Ovary (tissue), 9 donors: ENCODE results near the gene PRR22. TPM values are rescaled to one million over a fixed set of nuclear protein-coding genes. Genes with fewer than 3 reads are reported as not detected.

Source experiments
- DNase-seq, 5 donors: peaks; one replicate each; pipeline ENCODE4 v3.0.0-alpha.2; 2019 to 2020
- H3K27ac ChIP-seq, 2 donors: fragments of 200-600 bp; one replicate each; pipeline versions ENCODE4 v1.5.1 to v1.8.0; 2019 to 2022
- H3K27me3 ChIP-seq: fragments of 200-600 bp; one replicate; pipeline ENCODE4 v1.8.0; 2022
- H3K36me3 ChIP-seq: fragments of 200-600 bp; sonication (generic); one replicate; pipeline ENCODE4 v1.5.1; 2019
- H3K4me1 ChIP-seq: one replicate; pipeline ENCODE4 v1.8.1; 2013; ENCODE audit warnings: mild to moderate bottlenecking, moderate library complexity; ENCODE audit not compliant: insufficient read depth
- H3K4me3 ChIP-seq: fragments of 200-600 bp; sonication (generic); one replicate; pipeline ENCODE4 v1.5.1; 2017
- H3K9me3 ChIP-seq, 2 donors: fragments of 200-600 bp in 1 of 2; sonication (generic) in 1 of 2; one replicate each; pipeline versions ENCODE4 v1.5.1 to v1.8.1; 2013 to 2019; ENCODE audit warnings: mild to moderate bottlenecking in 1 of 2, moderate library complexity in 1 of 2
- CTCF ChIP-seq, 3 donors: fragments of 450-650 bp in 2 of 3; fragments of 200-600 bp in 1 of 3; IDR thresholded peaks; one replicate each; pipeline versions ENCODE4 v1.5.1 to v1.8.0; 2016 to 2022; ENCODE audit warnings: antibody characterized with exemption in 3 of 3, mild to moderate bottlenecking in 1 of 3
- EP300 ChIP-seq: sonication (generic); formaldehyde crosslinking; IDR thresholded peaks from one replicate; pipeline ENCODE4 v1.6.1; 2017; ENCODE audit warnings: antibody characterized with exemption
- POLR2A ChIP-seq: fragments of 450-650 bp; IDR thresholded peaks from one replicate; pipeline ENCODE4 v1.6.1; 2017; ENCODE audit warnings: antibody characterized with exemption, mild to moderate bottlenecking, moderate library complexity
- WGBS, 3 donors: extraction: QIAGEN DNeasy Blood & Tissue Kit in 1 of 3; methylation state at CpG; one replicate each; pipeline versions ENCODE4 v1.1.5 to v1.1.7; 2013 to 2017; 5-methylcytosine and 5-hydroxymethylcytosine counted together
- intact Hi-C, 4 donors: fragments of 100-400 bp; cut with DNase I; formaldehyde crosslinking; loops; one replicate each; pipeline versions ENCODE4 v1.11.0 to v1.15.1; 2022 to 2023
- polyA plus RNA-seq, 2 donors: library from polyadenylated mRNA; stranded (reverse); fragments of 200-250 nt in 1 of 2; fragments of 350-450 nt in 1 of 2; fragmentation: Illumina TruSeq in 1 of 2; extraction: RNeasy Lipid Tissue Mini Kit (QIAGEN cat#74804) in 1 of 2; gene quantifications; one replicate each; pipeline ENCODE4 v1.2.3, GENCODE V29; 2013 to 2014
- total RNA-seq, 7 donors: library from RNA; depleted of rRNA in 2 of 7; stranded (reverse); fragments of >200 nt in 2 of 7; fragmentation: NEBNext Ultra II Directional in 3 of 7; extraction: Animal tissue kit (Norgen Biotek cat#: 25700) in 3 of 7; gene quantifications; one replicate each; pipeline versions ENCODE4 v1.1.0 to v1.2.4, GENCODE V29; 2016 to 2023
- donor health status: DM: no; HTN: no; CAD: no; lungs with moderate emphysema.
- donor health status: DM: no; HTN: no; CAD: no.
- donor health status: Bipolar disorder and iron deficiency.
- donor health status: DM: yes; HTN: yes; CAD: no.
- donor health status: DM: no; HTN: no; CAD: no.
- donor health status: DM: yes; HTN: yes; CAD: no.

PRR22 gene
- total and polyA plus RNA-seq, 9 donors, result 0.24 to 3.8 (median 2.0) TPM; not detected in 1

- Histone ChIP-seq H3K4me1 (peaks cover 1% of the 10 kb centered on the region), H3K27me3 (no peaks in the 10 kb centered on the region), H3K4me3 (no peak overlapping the region), H3K36me3 (no peaks in the 10 kb centered on the region), H3K27ac (no peak overlapping the region), H3K9me3 (no peaks in the 10 kb centered on the region)
- intact Hi-C loops, result no loop called here
- DNase-seq, result no peak
- WGBS, 3 donors, result 11 to 20% (median 12%) methylated on average over 30 of the region's 30 CpGs
- TF ChIP-seq EP300 (no peak), CTCF (IDR thresholded peaks at IDR 0.05) (no peak), POLR2A (no peak)
Observed at GRCh38 chr19:5822181-5822844, 37.8 kb upstream of the PRR22 start.

- no peak overlapping the region for H3K4me3 ChIP-seq
- H3K27ac ChIP-seq, result no peak overlapping the region
- DNase-seq, result no peak
- H3K27me3 ChIP-seq, result no peaks in the 10 kb centered on the region
- H3K9me3 ChIP-seq, result no peaks in the 10 kb centered on the region
- intact Hi-C loops, result no loop called here
- TF ChIP-seq EP300 (no peak), POLR2A (no peak), CTCF (IDR thresholded peaks at IDR 0.05) (no peak)
- 32 to 51% (median 33%) methylated on average over 8 of the region's 8 CpGs for WGBS, 3 donors
- peaks cover 1% of the 10 kb centered on the region for H3K4me1 ChIP-seq
- no peaks in the 10 kb centered on the region for H3K36me3 ChIP-seq
Observed at GRCh38 chr19:5821521-5822180, 37.1 kb upstream of the PRR22 start.

GRCh38 chr19:5820785-5821184 is 36.2 kb upstream of the PRR22 start:
- H3K27ac ChIP-seq, result no peak overlapping the region
- WGBS, 3 donors, result 20 to 28% (median 20%) methylated on average over 6 of the region's 6 CpGs
- H3K36me3 ChIP-seq, result no peaks in the 10 kb centered on the region
- no peak for DNase-seq
- no peaks in the 10 kb centered on the region for H3K9me3 ChIP-seq
- no peak for TF ChIP-seq EP300
- TF ChIP-seq POLR2A, result no peak
- TF ChIP-seq CTCF (IDR thresholded peaks at IDR 0.05), result no peak
- H3K4me1 ChIP-seq, result peaks cover 1% of the 10 kb centered on the region
- intact Hi-C loops, result no loop called here
- H3K27me3 ChIP-seq, result no peaks in the 10 kb centered on the region
- no peak overlapping the region for H3K4me3 ChIP-seq

- intact Hi-C loops, result no loop called here
- WGBS, 3 donors, result 61 to 78% (median 67%) methylated on average over 10 of the region's 10 CpGs
- Histone ChIP-seq H3K36me3 (no peaks in the 10 kb centered on the region), H3K27ac (no peak overlapping the region), H3K9me3 (no peaks in the 10 kb centered on the region), H3K4me3 (no peak overlapping the region), H3K27me3 (no peaks in the 10 kb centered on the region), H3K4me1 (peaks cover 1% of the 10 kb centered on the region)
- TF ChIP-seq POLR2A (no peak), EP300 (no peak), CTCF (IDR thresholded peaks at IDR 0.05) (no peak)
- DNase-seq, result no peak
Observed at GRCh38 chr19:5818594-5818993, 34.0 kb upstream of the PRR22 start.
